GM18517 (cell line): ENCODE measurements around the gene HMGB2.

Experiments used
- ATAC-seq: cut with Tn5 transposase; IDR thresholded peaks from one replicate; pipeline ENCODE4 v1.9.1; 2021; ENCODE audit warnings: mild to moderate bottlenecking, moderate library complexity; ENCODE audit not compliant: unreplicated experiment

Gene HMGB2

DNA sequence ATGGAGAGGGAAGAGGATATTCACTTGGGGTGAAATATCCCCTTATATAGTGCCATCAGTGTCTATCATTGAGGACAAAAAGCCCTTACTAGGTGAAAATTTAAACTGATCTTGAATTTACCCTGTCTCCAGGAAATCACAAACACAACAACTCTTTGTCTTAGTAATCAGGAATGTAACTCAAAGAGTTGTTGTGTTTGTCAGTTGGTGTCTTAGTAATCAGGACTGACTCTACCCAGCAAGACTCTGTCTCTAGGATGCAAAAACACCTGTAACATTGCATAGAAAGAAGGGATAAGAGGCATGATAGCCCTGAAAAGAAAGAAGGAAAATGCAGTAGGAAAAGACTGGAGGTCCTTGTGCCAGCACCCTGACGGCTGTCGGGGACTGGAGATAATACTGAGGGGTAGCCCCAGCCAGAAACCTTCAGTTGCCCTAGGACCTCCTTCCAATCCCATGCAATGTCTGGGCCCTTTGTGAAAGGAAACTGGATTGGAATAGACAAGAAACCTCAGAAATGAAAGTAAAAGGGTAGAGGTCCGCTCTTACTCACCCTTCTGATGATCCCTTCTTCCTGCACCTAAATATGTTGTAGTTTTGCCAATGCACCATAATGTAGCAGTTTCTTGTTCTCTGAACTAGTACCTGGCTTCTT is 45.3 kb downstream of the HMGB2 start:
- ATAC-seq, result peak; percentile 44

DNA sequence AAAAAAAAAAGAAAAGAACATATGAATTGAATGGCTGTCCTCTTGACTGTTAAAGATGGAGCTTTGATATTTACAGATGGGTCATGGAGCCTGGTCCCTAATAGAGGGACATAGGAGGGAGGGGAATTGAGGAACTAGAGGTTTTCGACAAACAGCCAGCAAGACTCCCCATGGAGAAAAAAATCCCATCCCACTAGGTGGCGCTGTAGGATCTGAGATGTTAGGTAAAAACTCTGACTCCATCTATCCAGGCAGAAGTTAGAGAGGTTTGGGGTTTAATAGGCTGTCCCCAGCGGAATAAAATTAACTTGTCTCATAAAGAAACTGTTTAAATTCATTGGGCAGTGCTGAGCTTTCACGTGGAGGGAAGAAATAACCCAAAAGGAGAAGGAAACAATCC is 45.9 kb downstream of the HMGB2 start:
- peak; percentile 60 for ATAC-seq

DNA sequence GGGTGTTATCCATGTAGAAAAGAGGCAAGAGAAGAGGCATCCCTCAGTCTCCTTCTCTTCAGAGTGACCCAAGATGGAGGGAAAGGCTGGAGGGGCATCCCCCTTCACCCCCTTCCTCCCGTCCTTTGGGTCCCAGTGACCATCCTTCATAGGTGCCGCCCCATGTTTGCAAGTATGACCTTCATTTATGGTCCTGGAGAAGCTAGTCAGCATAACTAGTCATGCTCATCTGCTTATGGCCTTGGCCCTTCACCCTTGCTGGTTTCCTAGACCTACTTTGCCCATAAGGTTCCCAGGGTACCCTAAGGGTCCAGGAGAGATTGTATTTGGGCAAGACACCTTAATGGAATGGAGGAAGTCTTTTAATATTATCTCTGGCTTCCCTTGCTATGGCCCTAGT is 46.7 kb downstream of the HMGB2 start:
- no peak for ATAC-seq

DNA sequence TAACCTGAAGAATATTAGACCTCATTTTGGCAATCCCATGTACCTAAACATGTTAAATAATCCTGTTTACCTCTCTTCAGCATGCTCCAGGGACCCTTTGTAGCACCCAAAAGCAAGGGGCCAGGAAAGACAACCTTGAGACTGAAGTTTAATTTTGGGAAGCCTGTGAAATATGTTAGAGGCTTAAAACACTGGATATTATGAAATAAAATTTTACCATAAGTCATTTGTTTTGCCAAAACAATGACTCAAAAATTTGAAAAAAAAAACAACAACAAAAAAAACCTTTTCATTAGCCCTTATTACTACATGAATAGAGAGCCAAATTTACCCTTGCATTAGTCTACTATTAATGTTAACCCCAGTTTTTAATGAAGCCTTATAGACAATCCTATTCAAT is 49.7 kb downstream of the HMGB2 start:
- ATAC-seq, result no peak

DNA sequence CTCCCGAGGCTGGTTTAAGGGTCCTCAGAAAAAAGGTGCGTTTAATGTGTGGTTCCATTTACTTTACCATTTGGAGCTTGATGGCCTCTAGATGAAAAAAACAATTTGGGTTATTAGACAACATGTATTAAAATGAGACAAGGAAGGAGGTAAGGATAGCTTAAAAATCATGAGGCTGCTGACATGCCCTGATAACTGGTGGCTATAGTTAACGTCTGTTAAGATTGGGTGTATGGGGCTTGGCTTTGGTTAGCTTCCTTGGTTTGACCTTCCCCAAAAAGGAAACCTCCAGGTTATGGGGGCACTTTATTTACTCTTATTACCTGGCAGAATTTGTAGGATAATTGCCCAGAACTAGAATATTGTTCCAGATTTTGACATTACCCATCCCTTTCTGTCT is 51.5 kb downstream of the HMGB2 start:
- ATAC-seq, result no peak

DNA sequence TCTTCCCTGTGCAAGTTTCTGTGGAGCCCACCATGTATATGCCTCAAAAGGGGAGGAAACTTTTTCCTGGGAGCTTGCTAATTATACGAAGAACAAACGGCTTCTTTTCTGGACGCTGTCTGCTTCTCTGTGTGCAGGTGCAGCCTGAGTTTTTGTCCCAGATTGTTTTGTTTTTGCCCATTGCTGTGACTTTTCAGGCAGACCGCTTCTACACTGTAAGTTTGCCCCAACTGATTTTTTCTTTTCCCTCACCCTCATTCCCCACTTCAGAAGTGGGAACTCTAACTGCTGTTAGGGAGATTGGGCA is 51.9 kb downstream of the HMGB2 start:
- no peak for ATAC-seq

DNA sequence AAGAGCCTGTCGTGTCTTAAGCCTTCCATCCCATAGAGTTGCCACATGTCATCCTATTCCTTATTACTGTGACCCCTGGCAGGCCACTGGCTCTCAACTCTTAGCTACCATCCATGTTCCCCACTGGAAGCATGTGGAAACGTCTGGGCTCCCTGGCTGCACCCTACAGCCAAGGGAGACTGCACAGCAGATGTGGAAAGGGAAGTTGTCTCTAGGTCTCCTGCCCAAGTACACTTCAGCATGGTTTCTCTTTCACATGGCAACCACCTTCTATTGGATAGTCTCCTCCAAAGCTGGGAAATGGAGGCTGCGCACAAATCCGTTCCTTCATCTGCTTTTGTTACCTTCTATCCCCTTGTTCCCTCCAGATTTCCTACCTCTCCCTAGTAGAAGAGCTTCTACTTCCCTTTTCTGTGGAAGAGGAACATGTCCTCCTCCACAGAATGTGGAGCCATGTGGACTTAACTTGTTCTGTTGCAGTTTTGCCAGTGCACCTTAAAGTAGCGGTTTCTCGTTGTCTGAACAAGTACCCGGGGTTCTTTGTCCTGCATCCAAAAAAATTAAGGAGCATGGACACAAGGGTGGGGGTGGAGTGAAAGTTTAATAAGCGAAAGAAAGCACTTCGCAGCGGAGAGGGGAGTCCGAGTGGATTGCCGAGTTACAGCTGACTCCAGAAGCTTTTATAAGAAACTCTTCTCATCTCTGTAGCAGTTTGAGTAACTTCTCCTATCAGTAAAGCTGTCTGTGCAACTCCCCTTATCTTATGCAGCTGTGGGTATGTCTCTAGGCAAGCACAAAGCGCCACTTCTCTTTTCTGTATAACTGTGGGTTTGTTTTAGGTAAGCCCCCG is 52.5 kb downstream of the HMGB2 start:
- no peak for ATAC-seq
